HG03520 (cell line): ENCODE data around the gene CSNK2A1.

ENCODE experiments used
- ATAC-seq: cut with Tn5 transposase; IDR thresholded peaks from one replicate; pipeline ENCODE4 v1.9.1; 2021; ENCODE audit warnings: mild to moderate bottlenecking, moderate library complexity; ENCODE audit not compliant: unreplicated experiment

CSNK2A1 gene

DNA sequence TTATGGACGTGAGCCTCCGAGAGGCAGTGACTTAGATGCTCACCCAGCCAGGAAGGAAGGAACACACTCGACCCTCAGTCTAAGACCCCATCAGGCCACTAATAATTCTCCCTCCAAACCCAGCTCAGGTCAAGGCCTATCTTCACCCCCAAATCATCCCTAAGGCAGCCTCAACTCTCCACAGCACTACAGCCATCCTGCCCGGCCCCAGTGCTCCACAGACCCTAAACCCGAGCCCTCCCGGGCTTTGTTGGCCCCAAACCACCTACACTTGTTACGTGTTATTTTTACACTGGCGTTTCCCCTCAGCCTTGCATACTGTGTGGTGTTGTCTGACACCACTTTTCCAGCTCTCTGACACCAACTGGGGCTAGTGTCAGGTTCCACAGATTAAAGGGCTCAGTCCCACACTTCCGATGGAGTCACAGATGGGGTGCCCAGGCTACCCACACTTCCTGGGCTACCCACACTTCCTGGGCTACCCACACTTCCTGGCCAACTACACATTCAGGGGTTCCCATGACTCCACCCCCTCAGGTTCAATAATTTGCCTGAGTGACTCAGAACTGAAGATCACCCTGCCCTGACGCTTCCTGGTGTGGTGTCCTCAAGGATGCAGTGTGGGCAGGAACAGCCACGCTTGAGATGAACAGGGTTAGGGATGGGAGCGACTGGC lies 110.2 kb downstream of the CSNK2A1 start:
- peak; percentile 79 for ATAC-seq

DNA sequence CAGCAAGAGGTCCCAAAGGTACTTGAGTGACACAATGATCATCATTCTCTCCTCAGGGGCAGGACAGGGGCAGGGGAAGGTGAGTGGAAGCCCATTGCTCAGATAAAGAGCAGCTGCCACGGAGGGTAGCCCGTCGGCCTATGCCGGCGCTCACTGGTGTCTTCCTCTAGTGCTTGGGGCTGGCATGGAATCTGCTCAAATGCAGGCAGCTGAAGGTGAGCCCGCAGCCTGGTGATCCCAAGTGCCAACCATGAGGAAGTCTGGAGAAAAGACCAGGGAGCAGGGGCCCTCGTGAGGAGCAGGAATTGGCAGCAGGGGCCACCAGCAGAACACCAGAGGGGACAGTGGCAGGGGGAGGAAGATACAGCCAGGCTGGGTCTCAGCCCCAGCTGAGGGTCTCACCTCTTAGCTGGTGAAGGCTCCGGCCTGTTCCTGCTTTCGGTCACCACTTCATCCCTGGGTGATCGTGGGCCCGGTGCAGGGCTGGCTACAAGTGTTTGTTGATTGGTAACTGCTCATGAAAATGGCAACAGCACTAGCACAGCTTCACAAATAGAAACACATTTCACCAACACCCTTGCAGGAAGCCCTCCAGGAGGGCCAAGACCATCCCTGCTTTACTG lies 110.8 kb downstream of the CSNK2A1 start:
- ATAC-seq, result no peak

DNA sequence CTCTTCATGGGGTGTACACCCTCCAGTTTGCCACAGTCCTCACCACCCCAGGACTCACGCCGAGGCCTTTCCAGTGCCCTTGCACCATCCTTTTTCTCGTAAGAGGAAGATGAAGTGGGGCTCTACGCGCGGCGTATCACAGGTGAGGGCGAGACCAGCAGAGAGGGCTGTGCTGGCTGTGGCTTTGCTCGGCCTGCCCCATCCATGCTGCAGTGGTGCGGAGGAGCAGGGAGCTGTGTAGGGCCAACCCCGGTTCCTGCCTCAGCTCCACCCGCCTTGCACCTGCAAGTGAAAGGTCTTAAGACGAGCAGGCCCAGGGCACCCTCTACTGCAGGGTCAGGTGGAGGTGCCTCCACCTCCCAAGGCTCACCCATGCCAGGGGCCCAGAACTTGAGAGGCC lies 111.4 kb downstream of the CSNK2A1 start:
- no peak for ATAC-seq

DNA sequence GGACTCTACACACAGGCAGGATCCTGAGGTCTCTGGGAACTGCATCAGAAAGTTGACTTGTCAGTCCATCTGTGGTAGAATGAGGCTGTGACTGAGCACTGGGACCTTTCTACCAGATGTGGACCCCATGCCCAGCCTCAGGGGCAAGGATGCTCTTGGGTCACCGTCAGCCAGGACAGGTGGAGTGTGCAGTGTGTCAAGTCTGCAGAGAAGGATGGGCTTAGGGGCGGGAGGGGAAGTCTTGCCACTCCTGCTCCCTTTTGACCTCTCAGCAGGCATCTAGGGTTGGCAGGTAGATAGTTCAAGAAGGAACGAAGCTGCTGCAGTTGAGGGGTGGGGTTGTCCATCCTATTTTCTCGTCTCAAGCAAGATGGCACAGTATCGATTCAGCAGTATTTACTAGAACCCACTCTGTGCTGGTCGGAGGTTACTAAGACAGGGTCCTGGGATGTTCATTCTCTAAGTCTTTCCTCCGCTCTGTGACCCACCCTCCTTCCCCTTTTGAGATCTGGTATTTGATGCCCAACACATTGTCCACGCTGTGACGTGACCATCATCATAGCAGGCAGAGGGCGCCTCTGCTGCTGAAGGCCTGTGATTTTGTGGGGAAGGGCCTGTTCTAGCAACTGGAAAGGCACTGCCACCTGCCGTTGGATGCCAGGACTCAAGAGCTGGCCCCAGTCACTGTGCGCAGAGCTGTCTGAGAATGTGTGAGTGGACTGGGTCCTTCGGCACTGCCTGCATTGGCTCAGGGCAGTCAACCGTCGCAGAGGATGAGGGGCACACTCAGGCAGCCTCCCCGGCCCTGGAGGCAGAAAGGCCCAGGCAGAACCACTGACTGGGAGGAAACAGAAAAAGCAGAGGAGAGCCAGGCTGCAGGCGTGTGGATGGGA lies 112.3 kb downstream of the CSNK2A1 start:
- ATAC-seq, result no peak

DNA sequence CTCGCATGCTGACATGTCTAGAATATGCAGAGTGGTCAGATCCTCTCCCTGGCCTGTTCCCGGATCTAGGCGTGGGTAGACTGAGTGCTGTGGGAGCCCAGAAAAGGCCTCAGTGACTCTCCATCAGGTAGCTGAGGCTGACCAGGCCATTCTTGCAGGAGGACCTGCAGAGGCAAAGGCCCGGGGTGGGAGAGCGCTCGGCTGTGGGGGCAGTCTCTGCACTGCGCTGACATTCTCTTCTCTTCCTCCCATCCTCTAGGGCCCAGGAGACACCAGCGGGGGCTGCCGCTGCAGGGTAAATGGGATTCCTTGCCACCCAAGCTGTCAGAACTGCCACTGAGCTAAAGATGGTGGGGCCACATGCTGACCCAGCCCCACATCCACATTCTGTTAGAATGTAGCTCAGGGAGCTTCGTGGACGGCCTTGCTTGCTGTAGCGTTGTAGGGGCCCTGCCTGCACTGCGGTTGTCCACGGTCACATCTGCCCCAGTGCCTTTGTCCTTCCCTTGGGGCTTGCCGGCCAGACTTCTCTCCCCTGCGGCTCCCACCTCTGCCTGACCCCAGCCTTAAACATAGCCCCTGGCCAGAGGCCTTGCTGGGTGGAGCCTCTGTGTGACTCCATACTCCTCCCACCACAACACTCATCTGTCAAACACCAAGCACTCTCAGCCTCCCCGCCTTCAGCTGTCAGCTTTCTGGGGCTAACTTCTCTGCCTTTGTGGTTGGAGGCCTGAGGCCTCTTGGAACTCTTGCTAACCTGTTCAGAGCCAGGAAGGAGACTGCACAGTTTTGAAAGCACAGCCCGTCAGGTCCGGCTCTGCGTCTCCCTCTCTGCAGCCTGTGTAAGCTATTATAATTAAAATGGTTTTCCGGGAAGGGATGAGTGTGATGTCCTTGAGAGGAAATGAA lies 113.2 kb downstream of the CSNK2A1 start:
- ATAC-seq, result no peak

DNA sequence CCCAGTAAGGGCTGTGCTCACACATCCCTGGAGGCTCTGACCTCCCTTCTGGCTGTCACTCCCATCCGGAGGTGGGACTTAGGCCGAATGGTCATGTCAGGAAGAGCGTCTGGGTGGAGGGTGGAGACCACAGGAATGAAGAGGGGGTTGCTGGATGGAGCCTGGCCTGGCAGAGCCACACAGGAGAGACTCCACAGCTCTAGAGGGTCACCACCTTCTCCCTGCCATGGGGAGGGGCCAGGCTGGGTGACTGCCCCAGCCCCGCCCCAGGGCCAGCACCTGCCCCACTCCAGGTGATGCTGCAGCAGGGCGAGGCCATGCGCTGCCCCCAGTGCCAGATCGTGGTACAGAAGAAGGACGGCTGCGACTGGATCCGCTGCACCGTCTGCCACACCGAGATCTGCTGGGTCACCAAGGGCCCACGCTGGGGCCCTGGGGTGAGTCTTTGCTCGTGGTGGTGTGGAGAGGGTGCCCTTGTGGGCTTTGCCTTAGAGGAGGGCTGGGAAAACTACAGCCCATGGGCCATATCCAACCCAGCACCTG lies 114.9 kb downstream of the CSNK2A1 start:
- ATAC-seq, result no peak

DNA sequence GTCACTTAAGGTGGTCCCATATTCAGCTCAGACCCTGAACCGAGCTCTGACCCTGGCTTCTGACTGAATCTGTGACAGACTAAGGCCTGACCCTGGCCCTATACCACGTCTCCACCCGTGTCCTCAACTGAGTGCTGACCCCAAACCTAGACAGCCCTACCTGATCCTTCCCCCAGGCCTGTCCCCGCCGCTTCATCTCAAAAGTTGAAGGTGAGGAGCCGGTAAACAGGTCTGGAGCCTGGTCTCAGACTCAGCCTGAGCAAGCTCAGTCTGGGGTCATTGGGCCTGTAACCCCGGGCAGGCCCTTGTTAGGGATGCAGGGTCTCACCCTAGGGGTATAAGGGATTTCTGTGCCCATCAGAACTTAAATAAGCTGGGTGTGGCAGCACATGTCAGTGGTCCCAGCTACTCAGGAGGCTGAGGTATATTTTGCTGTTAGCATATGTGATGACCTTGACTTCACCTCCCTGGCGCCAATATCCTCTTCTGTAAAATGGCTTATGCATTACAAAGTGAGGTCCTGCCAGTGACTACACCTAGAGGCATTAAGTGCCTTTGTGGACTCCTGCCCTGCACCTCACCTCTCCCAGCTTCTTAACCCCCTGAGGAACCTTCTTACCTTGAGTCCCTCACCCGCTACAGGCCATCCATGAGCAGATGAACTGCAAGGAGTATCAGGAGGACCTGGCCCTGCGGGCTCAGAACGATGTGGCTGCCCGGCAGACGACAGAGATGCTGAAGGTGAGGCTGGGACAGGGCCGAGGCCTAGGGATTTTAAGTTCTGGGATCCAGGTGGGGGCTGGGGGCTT lies 115.5 kb downstream of the CSNK2A1 start:
- ATAC-seq, result no peak

DNA sequence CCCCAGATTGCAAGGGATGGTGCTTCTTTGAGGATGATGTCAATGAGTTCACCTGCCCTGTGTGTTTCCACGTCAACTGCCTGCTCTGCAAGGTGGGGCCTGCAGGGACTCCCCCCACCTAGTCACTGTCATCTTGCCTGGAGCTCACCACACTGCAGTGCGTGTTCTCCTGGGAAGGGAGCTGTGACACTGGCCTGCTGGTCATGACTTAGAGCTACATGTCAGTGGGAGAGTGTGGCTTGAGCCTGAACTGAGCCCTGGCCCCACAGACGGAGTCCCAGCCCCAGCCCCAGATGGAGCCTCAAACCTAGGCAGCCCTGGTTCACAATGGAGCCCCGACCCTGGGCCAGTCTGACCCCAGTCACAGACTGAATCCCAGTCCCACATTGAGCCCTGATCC lies 116.2 kb downstream of the CSNK2A1 start:
- ATAC-seq, result no peak

DNA sequence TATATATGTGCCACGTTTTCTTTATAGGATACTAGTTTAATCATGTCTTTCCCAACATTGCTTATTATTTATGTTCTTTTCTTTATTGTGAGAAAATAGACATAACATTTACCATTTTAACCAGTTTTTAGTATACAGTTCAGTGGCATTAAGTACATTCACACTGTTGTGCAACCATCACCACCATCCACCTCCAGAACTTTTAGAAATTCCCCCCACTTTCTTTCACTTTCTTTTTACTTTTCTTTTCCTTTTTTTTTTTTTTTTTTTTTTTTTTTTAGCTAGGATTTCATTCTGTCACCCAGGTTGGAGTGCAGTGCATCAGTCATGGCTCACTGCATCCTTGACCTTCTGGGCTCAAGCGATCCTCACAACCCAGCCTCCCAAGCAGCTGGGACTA lies 117.0 kb downstream of the CSNK2A1 start:
- ATAC-seq, result no peak
